HepG2 (cell line): ENCODE results near the gene ARHGAP31. TPM values are rescaled to one million over a fixed set of nuclear protein-coding genes. Genes with fewer than 3 reads are reported as not detected.

Experiments
- ELF3 ChIP-seq: IDR thresholded peaks from 2 replicates; pipeline ENCODE4 v1.6.1; 2016; ENCODE audit warnings: missing genetic modification reagents, missing compliant biosample characterization
- FOXC1 ChIP-seq: sonication (generic); formaldehyde crosslinking; IDR thresholded peaks from 2 replicates; pipeline ENCODE4 v1.8.0; 2022; ENCODE audit warnings: mild to moderate bottlenecking, missing genetic modification reagents, borderline replicate concordance
- MED13 ChIP-seq: sonication (generic); formaldehyde crosslinking; IDR thresholded peaks from 2 replicates; pipeline ENCODE4 v1.5.0; 2020; ENCODE audit warnings: missing genetic modification reagents
- POGZ ChIP-seq: sonication (generic); formaldehyde crosslinking; IDR thresholded peaks from 2 replicates; pipeline ENCODE4 v1.4.0; 2020; ENCODE audit warnings: mild to moderate bottlenecking, missing genetic modification reagents
- SKIL ChIP-seq: sonication (generic); formaldehyde crosslinking; IDR thresholded peaks from 2 replicates; pipeline ENCODE4 v1.8.0; 2022; ENCODE audit warnings: missing genetic modification reagents, mild to moderate bottlenecking, moderate library complexity, borderline replicate concordance
- SOX13 ChIP-seq, 3 experiments: fragments of 450-650 bp in 1 of 3; sonication (generic) in 1 of 3; formaldehyde crosslinking in 1 of 3; IDR thresholded peaks in 2 of 3; conservative IDR thresholded peaks in 1 of 3; 2 replicates each; pipeline versions ENCODE4 v1.5.0 to v1.6.1; 2016 to 2020; ENCODE audit warnings: antibody characterized with exemption in 1 of 3, mild to moderate bottlenecking in 1 of 3, missing compliant biosample characterization in 1 of 3, missing genetic modification reagents in 1 of 3, moderate library complexity in 1 of 3
- SRF ChIP-seq: IDR thresholded peaks from 2 replicates; pipeline ENCODE4 v1.6.1; 2011; ENCODE audit warnings: mild to moderate bottlenecking, low read depth, low read length, moderate library complexity
- ZFX ChIP-seq: sonication (generic); formaldehyde crosslinking; IDR thresholded peaks from 2 replicates; pipeline ENCODE4 v1.4.0; 2020; ENCODE audit warnings: mild to moderate bottlenecking, low read depth, missing genetic modification reagents, moderate library complexity
- ZMYM4 ChIP-seq: sonication (generic); formaldehyde crosslinking; IDR thresholded peaks from 2 replicates; pipeline ENCODE4 v1.8.1; 2023; ENCODE audit warnings: mild to moderate bottlenecking, missing genetic modification reagents
- ZNF264 ChIP-seq: sonication (generic); formaldehyde crosslinking; IDR thresholded peaks from 2 replicates; pipeline ENCODE4 v1.4.0; 2020; ENCODE audit warnings: missing genetic modification reagents
- ZNF296 ChIP-seq: sonication (generic); formaldehyde crosslinking; conservative IDR thresholded peaks from 2 replicates; pipeline ENCODE4 v1.5.0; 2020; ENCODE audit warnings: mild to moderate bottlenecking, missing genetic modification reagents
- ZNF513 ChIP-seq: sonication (generic); formaldehyde crosslinking; conservative IDR thresholded peaks from 2 replicates; pipeline ENCODE4 v1.5.0; 2020; ENCODE audit warnings: missing genetic modification reagents
- ZNF563 ChIP-seq: sonication (generic); formaldehyde crosslinking; IDR thresholded peaks from 2 replicates; pipeline ENCODE4 v1.8.0; 2022; ENCODE audit warnings: mild to moderate bottlenecking, moderate library complexity, missing genetic modification reagents
- ZNF782 ChIP-seq: sonication (generic); formaldehyde crosslinking; IDR thresholded peaks from 2 replicates; pipeline ENCODE4 v1.4.0; 2020; ENCODE audit warnings: missing genetic modification reagents, mild to moderate bottlenecking, borderline replicate concordance
- polyA plus RNA-seq, 8 experiments: library from polyadenylated mRNA; depleted of rRNA in 3 of 8; stranded (reverse) in 7 of 8; unstranded in 1 of 8; fragments of >200 nt; fragmentation: Illumina TruSeq in 4 of 8; extraction: Trizol in 4 of 8; gene quantifications; 2 replicates each; pipeline versions ENCODE4 v1.2.1 to v1.2.3, GENCODE V29; 2011 to 2016; ENCODE audit warnings: low read depth in 4 of 8, missing spikeins in 1 of 8, mixed read lengths in 1 of 8; ENCODE audit not compliant: insufficient read depth in 1 of 8
- total RNA-seq, 5 experiments: library from RNA; depleted of rRNA; stranded (reverse); fragments of >200 nt; fragmentation: Illumina TruSeq; extraction: Trizol; gene quantifications; 2 replicates each; pipeline ENCODE4 v1.2.3, GENCODE V29; 2016; ENCODE audit warnings: low read depth in 1 of 5
- TF ChIP-seq, protein P1 (sequence below): sonication (generic); formaldehyde crosslinking; IDR thresholded peaks from 2 replicates; pipeline ENCODE4 v1.4.0; 2020; ENCODE audit warnings: missing genetic modification reagents
- TF ChIP-seq, protein P2 (sequence below): sonication (generic); formaldehyde crosslinking; IDR thresholded peaks from 2 replicates; pipeline ENCODE4 v1.9.0; 2022; ENCODE audit warnings: missing genetic modification reagents, mild to moderate bottlenecking, borderline replicate concordance
- TF ChIP-seq, protein P3 (sequence below): sonication (generic); formaldehyde crosslinking; IDR thresholded peaks from 2 replicates; pipeline ENCODE4 v1.4.0; 2020; ENCODE audit warnings: missing genetic modification reagents

ARHGAP31 gene
- total and polyA plus RNA-seq, 2 of the 13 experiments (the other 11 are each of a cell fraction or from before 2014, with no cell fraction given) = not detected

DNA sequence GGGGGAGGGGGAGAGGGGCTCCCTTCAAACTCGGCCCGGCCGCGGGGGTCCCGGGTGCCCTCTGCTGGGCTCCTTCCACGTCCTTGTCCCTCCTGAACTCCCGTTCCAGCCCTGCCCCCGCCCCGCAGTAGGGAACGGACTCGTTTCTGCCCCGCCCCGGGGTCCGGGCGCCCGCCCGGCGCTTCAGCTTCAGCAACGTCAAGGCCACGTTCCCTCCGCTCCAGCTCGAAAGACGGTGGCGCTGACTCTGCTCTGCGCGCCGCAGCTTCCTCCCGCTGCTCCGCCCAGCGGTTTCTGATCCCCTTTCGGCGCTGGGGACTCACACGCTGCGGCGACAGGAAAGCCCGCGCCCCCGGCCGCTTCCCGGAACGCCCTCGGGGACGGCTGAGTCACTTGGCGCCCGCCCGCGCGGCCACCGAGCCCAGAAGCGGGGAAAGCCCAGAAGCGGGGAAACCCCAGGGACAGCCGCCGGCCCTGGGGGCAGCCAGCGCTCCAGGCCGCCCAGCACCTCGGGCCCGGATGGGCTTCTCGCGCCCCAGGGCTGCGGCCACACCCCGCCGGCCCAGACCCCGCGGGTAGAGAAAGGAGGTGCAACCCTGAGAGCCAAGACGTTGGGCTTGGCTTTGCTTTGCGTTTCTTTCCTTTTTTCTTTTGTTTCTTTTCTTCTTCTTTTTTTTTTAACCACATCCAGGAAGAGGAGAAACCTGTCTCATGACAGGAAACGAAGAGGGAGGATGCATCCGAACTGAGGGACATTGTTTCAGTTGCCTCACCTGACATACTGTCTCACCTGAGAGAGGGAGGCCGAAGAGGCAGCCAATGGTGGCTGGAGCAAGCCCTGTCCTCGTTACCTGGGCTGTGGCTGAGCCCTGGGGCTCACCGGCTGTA lies 28.9 kb downstream of the ARHGAP31 start (continued):
- TF ChIP-seq, protein P1, sequence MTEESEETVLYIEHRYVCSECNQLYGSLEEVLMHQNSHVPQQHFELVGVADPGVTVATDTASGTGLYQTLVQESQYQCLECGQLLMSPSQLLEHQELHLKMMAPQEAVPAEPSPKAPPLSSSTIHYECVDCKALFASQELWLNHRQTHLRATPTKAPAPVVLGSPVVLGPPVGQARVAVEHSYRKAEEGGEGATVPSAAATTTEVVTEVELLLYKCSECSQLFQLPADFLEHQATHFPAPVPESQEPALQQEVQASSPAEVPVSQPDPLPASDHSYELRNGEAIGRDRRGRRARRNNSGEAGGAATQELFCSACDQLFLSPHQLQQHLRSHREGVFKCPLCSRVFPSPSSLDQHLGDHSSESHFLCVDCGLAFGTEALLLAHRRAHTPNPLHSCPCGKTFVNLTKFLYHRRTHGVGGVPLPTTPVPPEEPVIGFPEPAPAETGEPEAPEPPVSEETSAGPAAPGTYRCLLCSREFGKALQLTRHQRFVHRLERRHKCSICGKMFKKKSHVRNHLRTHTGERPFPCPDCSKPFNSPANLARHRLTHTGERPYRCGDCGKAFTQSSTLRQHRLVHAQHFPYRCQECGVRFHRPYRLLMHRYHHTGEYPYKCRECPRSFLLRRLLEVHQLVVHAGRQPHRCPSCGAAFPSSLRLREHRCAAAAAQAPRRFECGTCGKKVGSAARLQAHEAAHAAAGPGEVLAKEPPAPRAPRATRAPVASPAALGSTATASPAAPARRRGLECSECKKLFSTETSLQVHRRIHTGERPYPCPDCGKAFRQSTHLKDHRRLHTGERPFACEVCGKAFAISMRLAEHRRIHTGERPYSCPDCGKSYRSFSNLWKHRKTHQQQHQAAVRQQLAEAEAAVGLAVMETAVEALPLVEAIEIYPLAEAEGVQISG (CRISPR knock-in tag) = peak; percentile 55
- TF ChIP-seq SRF = no peak
- no peak for TF ChIP-seq SOX13 (IDR thresholded peaks at IDR 0.05)
- peak in 1 of 2 experiments; percentile 36; a peak in 1 of 4 replicates for TF ChIP-seq SOX13 (CRISPR knock-in tag; conservative IDR thresholded peaks at IDR 0.05 in 1 of 2, IDR thresholded peaks at IDR 0.05 in 1 of 2)
- TF ChIP-seq, protein P2, sequence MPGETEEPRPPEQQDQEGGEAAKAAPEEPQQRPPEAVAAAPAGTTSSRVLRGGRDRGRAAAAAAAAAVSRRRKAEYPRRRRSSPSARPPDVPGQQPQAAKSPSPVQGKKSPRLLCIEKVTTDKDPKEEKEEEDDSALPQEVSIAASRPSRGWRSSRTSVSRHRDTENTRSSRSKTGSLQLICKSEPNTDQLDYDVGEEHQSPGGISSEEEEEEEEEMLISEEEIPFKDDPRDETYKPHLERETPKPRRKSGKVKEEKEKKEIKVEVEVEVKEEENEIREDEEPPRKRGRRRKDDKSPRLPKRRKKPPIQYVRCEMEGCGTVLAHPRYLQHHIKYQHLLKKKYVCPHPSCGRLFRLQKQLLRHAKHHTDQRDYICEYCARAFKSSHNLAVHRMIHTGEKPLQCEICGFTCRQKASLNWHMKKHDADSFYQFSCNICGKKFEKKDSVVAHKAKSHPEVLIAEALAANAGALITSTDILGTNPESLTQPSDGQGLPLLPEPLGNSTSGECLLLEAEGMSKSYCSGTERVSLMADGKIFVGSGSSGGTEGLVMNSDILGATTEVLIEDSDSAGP = 0 out of 2 replicates have a peak, but pooled peaks have one; percentile 33
- TF ChIP-seq POGZ (CRISPR knock-in tag) = 0 out of 2 replicates have a peak, but pooled peaks have one; percentile 6
- TF ChIP-seq, protein P3, sequence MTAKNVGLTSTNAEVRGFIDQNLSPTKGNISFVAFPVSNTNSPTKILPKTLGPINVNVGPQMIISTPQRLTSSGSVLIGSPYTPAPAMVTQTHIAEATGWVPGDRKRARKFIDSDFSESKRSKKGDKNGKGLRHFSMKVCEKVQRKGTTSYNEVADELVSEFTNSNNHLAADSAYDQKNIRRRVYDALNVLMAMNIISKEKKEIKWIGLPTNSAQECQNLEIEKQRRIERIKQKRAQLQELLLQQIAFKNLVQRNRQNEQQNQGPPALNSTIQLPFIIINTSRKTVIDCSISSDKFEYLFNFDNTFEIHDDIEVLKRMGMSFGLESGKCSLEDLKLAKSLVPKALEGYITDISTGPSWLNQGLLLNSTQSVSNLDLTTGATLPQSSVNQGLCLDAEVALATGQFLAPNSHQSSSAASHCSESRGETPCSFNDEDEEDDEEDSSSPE (CRISPR knock-in tag) = peak; percentile 55
- TF ChIP-seq SKIL (CRISPR knock-in tag) = 0 out of 2 replicates have a peak, but pooled peaks have one; percentile 4
- no peak for TF ChIP-seq MED13 (CRISPR knock-in tag)
- peak; percentile 28; the same call in 1 of the 2 replicates for TF ChIP-seq ZFX (CRISPR knock-in tag)
- peak; percentile 46; the same call in 1 of the 2 replicates for TF ChIP-seq ELF3 (CRISPR knock-in tag)
- TF ChIP-seq ZNF296 = no peak
- peak; percentile 84 for TF ChIP-seq ZNF563 (CRISPR knock-in tag)
- 0 out of 2 replicates have a peak, but pooled peaks have one; percentile 54 for TF ChIP-seq FOXC1 (CRISPR knock-in tag)
- TF ChIP-seq ZMYM4 (CRISPR knock-in tag) = peak; percentile 32; the same call in 1 of the 2 replicates
- TF ChIP-seq ZNF513 (CRISPR knock-in tag) = no peak
- 0 out of 2 replicates have a peak, but pooled peaks have one; percentile 33 for TF ChIP-seq ZNF264 (CRISPR knock-in tag)
- 0 out of 2 replicates have a peak, but pooled peaks have one; percentile 11 for TF ChIP-seq ZNF782
